H1 (cell line): ENCODE measurements around the gene MRAP. TPM values are rescaled to one million over a fixed set of nuclear protein-coding genes. Genes with fewer than 3 reads are reported as not detected.

Experiments
- E2F6 ChIP-seq: IDR thresholded peaks from 2 replicates; pipeline ENCODE4 v1.6.1; 2012; ENCODE audit warnings: inconsistent platforms
- HDAC2 ChIP-seq, 2 experiments: fragments of 300-600 bp in 1 of 2; sonication (generic) in 1 of 2; IDR thresholded peaks; 2 replicates each; pipeline ENCODE4 v1.6.1; 2011 to 2012; ENCODE audit warnings: low read depth in 2 of 2, low read length in 2 of 2, mild to moderate bottlenecking in 2 of 2, moderate library complexity in 2 of 2, borderline replicate concordance in 1 of 2, inconsistent platforms in 1 of 2
- NANOG ChIP-seq: IDR thresholded peaks from 2 replicates; pipeline ENCODE4 v1.6.1; 2011; ENCODE audit warnings: low read length, low read depth, mild to moderate bottlenecking, inconsistent platforms; ENCODE audit not compliant: insufficient read depth, poor library complexity, severe bottlenecking
- RNF2 ChIP-seq: fragments of 200-900, 300-1000 bp; sonication (generic); IDR thresholded peaks from 2 replicates; pipeline ENCODE4 v1.7.1; 2016; ENCODE audit warnings: borderline replicate concordance, low read depth, mild to moderate bottlenecking, antibody characterized with exemption, low read length; ENCODE audit not compliant: poor library complexity, severe bottlenecking; ENCODE audit errors: missing control alignments
- SAP30 ChIP-seq: fragments of 300-600 bp; sonication (generic); IDR thresholded peaks from 2 replicates; pipeline ENCODE4 v1.7.1; 2012; ENCODE audit warnings: low read length, moderate library complexity, mild to moderate bottlenecking, inconsistent platforms; ENCODE audit not compliant: insufficient read depth, insufficient replicate concordance
- SP2 ChIP-seq: IDR thresholded peaks from 2 replicates; pipeline ENCODE4 v1.6.1; 2012; ENCODE audit warnings: mild to moderate bottlenecking, low read length, inconsistent platforms
- polyA plus RNA-seq, 7 experiments: library from polyadenylated mRNA; depleted of rRNA in 3 of 7; stranded (reverse) in 5 of 7; unstranded in 2 of 7; fragments of >200 nt in 5 of 7; fragments of 200-250 nt in 2 of 7; gene quantifications; 1 replicate in 5 of 7; 2 replicates in 1 of 7; 4 replicates in 1 of 7; pipeline versions ENCODE4 v1.2.1 to v1.2.3, GENCODE V29; 2011 to 2013; ENCODE audit warnings: missing spikeins in 2 of 7, mixed read lengths in 2 of 7
- total RNA-seq: library from RNA; stranded (reverse); fragmentation: NEBNext Ultra II Directional; extraction: Animal tissue kit (Norgen Biotek cat#: 25700); gene quantifications from 2 replicates; pipeline ENCODE4 v1.2.1, GENCODE V29; 2021

The MRAP gene
- total and polyA plus RNA-seq, 2 of the 8 experiments (the other 6 are each of a cell fraction or from before 2014, with no cell fraction given), result not detected

- TF ChIP-seq RNF2, result no peak
- no peak for TF ChIP-seq NANOG
- no peak for TF ChIP-seq SAP30
- TF ChIP-seq SP2, result no peak
- TF ChIP-seq HDAC2 (IDR thresholded peaks at IDR 0.05; ENCODE audit: borderline replicate concordance in 1 of 2, low read depth in 2 of 2, low read length in 2 of 2), result no peak
- TF ChIP-seq E2F6, result no peak
These were observed 42.5 kb downstream of the MRAP start (continued) for GRCh38 chr21:32340863-32341848.
